Glutamatergic neuron (in vitro differentiated cells): ENCODE data around the gene OSTM1. TPM values are rescaled to one million over a fixed set of nuclear protein-coding genes. Genes with fewer than 3 reads are reported as not detected.

Experiments
- DNase-seq: peaks from one replicate; pipeline ENCODE4 v3.0.0; 2022
- H3K27ac Mint-ChIP-seq: one replicate; pipeline ENCODE4 v1.8.0; 2020; ENCODE audit warnings: mild to moderate bottlenecking, mixed read lengths, inconsistent platforms; ENCODE audit not compliant: unreplicated experiment
- H3K27me3 Mint-ChIP-seq: one replicate; pipeline ENCODE4 v1.8.0; 2020; ENCODE audit warnings: mild to moderate bottlenecking, moderate library complexity, mixed read lengths, inconsistent platforms; ENCODE audit not compliant: unreplicated experiment
- H3K36me3 Mint-ChIP-seq: one replicate; pipeline ENCODE4 v1.8.0; 2020; ENCODE audit warnings: mild to moderate bottlenecking, mixed read lengths, inconsistent platforms; ENCODE audit not compliant: unreplicated experiment
- H3K4me1 Mint-ChIP-seq: one replicate; pipeline ENCODE4 v1.8.0; 2020; ENCODE audit warnings: mild to moderate bottlenecking, low read depth, mixed read lengths, inconsistent platforms; ENCODE audit not compliant: unreplicated experiment
- H3K4me3 Mint-ChIP-seq: one replicate; pipeline ENCODE4 v1.8.0; 2020; ENCODE audit warnings: mild to moderate bottlenecking, mixed read lengths, inconsistent platforms; ENCODE audit not compliant: unreplicated experiment
- H3K9me3 Mint-ChIP-seq: one replicate; pipeline ENCODE4 v1.8.0; 2020; ENCODE audit warnings: mild to moderate bottlenecking, moderate library complexity, mixed read lengths, inconsistent platforms; ENCODE audit not compliant: unreplicated experiment
- CTCF ChIP-seq: fragments of 200-600 bp; sonication (generic); IDR thresholded peaks from one replicate; pipeline ENCODE4 v1.5.0; 2021; ENCODE audit not compliant: partially characterized antibody, unreplicated experiment
- total RNA-seq: library from RNA; stranded (reverse); fragmentation: NEBNext Ultra II Directional; extraction: Animal tissue kit (Norgen Biotek cat#: 25700); gene quantifications from one replicate; pipeline ENCODE4 v1.2.1, GENCODE V29; 2021; ENCODE audit not compliant: unreplicated experiment

The OSTM1 gene
- total RNA-seq, 1 donor from 2014 or later: 47.7 TPM

DNA sequence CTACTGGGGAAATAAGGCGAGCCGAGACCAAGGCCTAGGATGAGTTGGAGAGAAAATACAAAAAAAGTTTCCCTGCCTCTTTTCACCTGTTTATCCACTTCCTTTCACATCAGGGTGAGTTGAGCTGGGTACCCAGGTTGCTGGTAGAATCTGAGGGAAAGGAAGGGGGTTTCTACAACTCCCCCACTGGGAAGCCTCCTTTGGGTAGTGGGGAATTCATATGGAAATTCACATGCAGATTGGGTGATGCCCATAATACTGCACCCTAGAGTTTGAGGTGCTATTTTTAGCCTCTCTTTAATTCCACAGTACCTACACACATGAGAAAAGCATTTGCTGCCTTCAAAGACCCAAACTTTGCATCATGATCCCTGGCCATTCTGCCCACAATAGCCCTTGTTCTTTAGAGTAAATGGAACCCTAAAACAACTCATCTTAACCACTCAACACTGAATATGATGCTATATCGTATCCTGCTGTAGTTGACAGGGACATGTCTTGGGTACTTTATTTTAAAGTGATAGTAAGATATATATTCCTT lies 2.7 kb downstream of the OSTM1 start:
- H3K27me3 Mint-ChIP-seq: peaks cover 3% of the 10 kb centered on the region
- H3K4me3 Mint-ChIP-seq: no peak overlapping the region
- TF ChIP-seq CTCF: no peak
- no peaks in the 10 kb centered on the region for H3K36me3 Mint-ChIP-seq
- H3K27ac Mint-ChIP-seq: no peak overlapping the region
- DNase-seq: no peak
- peaks cover 4% of the 10 kb centered on the region for H3K4me1 Mint-ChIP-seq
- H3K9me3 Mint-ChIP-seq: peaks cover 6% of the 10 kb centered on the region

- Mint-ChIP-seq H3K27me3 (no peaks in the 10 kb centered on the region), H3K27ac (no peak overlapping the region), H3K9me3 (peaks cover 4% of the 10 kb centered on the region), H3K36me3 (no peaks in the 10 kb centered on the region), H3K4me3 (no peak overlapping the region), H3K4me1 (peaks cover 2% of the 10 kb centered on the region)
- TF ChIP-seq CTCF: no peak
- no peak for DNase-seq
Observed at GRCh38 chr6:108068618-108069017, 5.9 kb downstream of the OSTM1 start.

DNA sequence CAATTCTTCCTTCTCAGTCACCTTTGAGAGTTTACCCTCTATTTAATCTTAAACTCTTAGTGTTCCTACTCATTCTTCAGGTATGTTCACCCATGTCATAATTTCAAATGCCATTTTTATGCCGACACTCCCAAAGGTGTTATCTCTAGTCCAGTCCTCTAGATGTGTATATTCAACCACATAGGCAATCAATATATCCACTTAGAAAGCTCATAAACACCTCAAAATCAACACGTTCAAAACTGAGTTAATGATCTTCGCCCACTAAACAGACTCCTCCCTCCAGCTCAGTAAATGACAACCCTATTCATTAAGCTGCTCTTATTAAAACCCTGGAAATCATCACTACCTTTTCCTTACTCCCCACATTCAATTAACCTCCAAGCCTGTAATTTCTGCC lies 6.4 kb downstream of the OSTM1 start:
- Mint-ChIP-seq H3K36me3 (no peaks in the 10 kb centered on the region), H3K9me3 (peaks cover 2% of the 10 kb centered on the region), H3K4me1 (no peaks in the 10 kb centered on the region), H3K4me3 (no peak overlapping the region), H3K27ac (no peak overlapping the region), H3K27me3 (no peaks in the 10 kb centered on the region)
- no peak for DNase-seq
- no peak for TF ChIP-seq CTCF

- no peak for DNase-seq
- no peak for TF ChIP-seq CTCF
- Mint-ChIP-seq H3K4me3 (no peak overlapping the region), H3K9me3 (no peaks in the 10 kb centered on the region), H3K27ac (no peak overlapping the region), H3K36me3 (no peaks in the 10 kb centered on the region), H3K27me3 (no peaks in the 10 kb centered on the region), H3K4me1 (no peaks in the 10 kb centered on the region)
Observed at GRCh38 chr6:108052706-108053105, 21.8 kb downstream of the OSTM1 start.

GRCh38 chr6:108051481-108051880 lies 23.1 kb downstream of the OSTM1 start:
- no peaks in the 10 kb centered on the region for H3K9me3 Mint-ChIP-seq
- no peak overlapping the region for H3K4me3 Mint-ChIP-seq
- no peaks in the 10 kb centered on the region for H3K36me3 Mint-ChIP-seq
- no peaks in the 10 kb centered on the region for H3K27me3 Mint-ChIP-seq
- H3K4me1 Mint-ChIP-seq: no peaks in the 10 kb centered on the region
- H3K27ac Mint-ChIP-seq: no peak overlapping the region
- no peak for DNase-seq
- TF ChIP-seq CTCF: no peak
